HUDEP-2 (cell line): ENCODE measurements around the gene ARHGEF7.
A peak's percentile ranks its signal among the peaks of the same experiment; 100 is the strongest.

Experiments used
- DNase-seq, 76 experiments: peaks; one replicate each; lab custom pipeline; 2025; ENCODE audit not compliant: unreplicated experiment in 76 of 76; lab: John Stamatoyannopoulos, UW

The ARHGEF7 gene

GRCh38 chr13:111166882-111167675 is 52.0 kb downstream of the ARHGEF7 start:
- DNase-seq: peak in 5 of 76 experiments; percentile 2 to 39 (median 14)

- DNase-seq: no peak
Measured at GRCh38 chr13:111168107-111168506, 53.0 kb downstream of the ARHGEF7 start.

- no peak for DNase-seq
Measured at GRCh38 chr13:111171112-111171511, 56.0 kb downstream of the ARHGEF7 start.

DNA sequence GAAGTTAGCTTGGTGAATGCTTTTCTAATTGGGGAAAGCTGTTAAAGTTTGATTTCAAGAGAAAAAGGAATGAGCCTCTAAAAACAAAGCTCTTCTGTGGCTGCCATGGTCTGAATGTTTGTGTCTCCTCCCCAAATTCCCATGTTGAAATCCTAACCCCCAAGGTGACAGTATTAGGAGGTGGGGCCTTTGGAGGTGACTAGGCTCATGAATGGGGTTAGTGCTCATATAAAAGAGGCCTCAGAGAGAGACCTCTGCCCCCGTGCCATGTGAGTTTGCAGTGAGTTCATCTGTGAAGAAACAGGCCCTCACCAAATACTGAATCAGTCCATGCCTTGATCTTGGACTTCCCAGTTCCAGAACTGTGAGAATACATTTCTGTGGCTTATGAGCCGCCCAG is 56.5 kb downstream of the ARHGEF7 start:
- DNase-seq: no peak

DNA sequence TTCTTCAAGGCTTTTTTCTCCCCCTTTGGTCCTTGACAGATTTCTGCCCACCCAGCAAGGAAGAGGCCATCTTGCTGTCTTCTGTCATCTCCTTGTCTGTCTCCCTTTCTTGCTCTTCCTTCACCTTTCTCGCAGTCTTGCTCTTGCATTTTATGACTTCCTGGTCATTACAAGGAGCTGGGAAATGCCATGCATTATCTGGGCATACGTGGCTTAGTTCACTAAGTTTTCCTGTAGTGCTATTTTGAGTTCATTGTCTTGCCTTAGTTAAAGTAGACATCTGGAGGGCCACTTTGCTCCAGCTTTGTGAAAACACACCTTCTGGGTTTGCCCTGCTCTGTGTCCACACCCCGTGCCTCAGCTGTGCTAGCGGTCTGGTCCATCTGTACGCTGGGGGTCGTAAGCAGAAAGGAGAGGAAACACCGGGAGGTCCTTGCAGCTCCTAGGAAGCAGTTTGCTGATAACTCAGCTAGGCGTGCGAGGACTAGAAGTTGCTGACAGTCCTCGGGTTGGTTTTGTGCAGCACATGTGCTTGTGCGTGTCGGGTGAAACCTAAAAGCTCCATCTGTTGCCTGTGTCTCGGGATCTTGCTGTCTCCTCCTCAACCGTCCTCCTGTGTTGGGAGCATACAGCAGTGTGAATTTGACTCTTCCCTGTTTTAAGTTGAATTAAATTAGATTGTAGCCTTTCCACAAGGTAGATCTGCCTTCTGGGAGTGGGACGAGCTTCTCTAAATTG is 59.4 kb downstream of the ARHGEF7 start:
- no peak for DNase-seq

GRCh38 chr13:111175372-111175771 is 60.3 kb downstream of the ARHGEF7 start:
- no peak for DNase-seq

DNA sequence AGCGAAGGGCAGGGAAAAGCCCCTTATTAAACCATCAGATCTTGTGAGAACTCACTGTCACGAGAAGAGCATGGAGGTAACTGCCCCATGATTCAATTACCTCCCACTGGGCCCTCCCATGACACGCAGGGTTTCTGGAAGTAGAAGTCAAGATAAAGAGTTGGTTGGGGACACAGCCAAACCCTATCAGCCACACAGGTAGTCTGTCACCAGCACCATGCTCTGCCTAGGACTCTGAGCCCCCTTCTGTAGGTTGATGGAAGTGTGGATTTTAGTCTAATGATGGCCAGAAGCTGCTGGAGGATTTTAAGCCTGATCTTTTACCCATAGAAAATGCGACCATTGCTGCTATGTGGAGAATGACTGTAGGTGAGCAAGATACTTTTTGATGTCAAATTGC is 60.8 kb downstream of the ARHGEF7 start:
- peak in 21 of 76 experiments; percentile 3 to 54 (median 17) for DNase-seq

DNA sequence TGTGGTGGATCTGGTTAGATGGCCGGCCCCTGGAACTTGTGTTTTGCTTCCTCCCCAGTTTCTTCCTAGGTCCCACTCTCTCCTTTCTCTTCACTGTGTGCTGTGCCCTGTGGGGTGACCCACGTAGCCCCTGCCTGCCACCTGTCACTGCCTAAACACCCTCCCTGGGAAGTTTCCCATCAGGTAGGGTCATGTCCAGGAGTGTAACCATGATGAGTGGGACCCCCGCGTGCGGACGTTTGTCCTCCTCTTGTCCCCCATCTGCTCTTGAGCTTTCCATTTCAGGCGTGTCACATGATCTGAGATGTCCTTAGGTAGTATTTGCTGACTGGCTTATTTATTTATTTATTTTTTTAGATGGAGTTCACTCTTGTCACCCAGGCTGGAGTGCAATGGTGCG is 61.3 kb downstream of the ARHGEF7 start:
- DNase-seq: no peak

DNA sequence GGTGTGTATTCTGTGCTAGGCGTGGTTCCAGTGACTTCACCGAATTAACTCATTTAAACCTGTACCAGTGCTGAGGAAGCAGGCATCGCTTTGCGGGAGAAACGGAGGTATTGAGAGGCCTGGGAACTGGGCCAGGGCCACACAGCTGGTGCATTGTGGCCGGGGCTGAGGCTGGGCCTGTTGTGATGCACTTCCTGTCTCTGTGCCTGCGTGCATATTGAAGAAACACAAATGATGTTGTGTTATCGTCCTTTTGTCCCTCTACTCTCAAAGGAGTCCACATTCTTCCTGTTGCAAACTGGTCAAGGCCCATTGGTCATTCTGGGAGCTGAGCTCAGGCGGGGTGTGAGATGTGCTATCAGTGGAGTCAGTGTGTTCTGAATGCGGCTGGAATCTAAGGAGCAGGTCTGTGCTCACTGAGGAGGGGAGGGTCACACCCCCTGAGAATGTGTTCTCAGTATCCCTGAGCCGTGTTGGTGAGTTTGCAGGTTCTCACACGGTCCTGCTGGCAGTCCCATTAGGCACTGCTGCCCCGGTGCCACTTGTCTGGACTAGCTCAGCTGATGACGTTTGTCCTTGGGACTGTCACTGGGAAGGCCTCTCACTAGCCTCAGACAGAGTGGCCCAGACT is 62.1 kb downstream of the ARHGEF7 start:
- DNase-seq: no peak

DNA sequence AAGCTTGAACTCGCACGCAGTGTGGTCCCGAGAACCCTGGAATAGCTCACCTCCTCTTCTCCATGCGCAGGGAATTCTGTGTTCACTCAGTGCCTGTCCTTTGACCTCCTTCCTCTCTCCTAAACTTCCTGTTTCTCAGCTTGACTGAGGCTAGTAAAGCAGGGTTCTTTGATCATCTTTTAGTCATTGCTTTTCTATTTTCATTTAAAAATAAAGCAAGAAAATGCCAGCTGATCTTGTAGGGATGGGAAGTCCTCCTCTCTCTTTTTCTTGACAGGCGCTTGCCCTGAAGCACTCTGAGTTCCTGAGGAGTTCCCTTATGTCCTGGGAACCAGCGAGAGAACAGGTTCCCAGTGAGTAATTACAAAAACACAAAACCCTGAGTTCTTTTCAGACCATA is 62.8 kb downstream of the ARHGEF7 start:
- no peak for DNase-seq

DNA sequence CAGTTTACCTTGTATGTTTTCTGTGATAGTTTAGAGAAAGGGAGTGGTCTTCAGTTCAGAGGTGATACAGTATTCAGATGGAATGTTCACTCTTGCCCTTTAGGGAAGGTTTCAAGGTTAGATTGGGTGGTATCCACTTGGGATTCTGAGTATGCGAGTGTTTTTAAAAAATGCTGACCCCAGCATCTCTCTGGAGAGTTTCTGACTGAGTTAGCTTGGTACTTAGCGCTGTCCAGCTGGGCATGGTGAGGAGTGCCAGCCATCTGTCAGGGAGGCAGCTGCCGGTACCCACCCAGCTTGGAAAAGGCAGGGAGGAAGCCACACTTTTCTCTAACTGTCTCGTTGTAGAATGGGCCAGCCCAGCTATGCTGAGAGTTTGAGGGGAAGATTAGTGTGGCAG is 63.3 kb downstream of the ARHGEF7 start:
- DNase-seq: no peak

GRCh38 chr13:111179908-111180760 is 65.0 kb downstream of the ARHGEF7 start:
- no peak for DNase-seq

DNA sequence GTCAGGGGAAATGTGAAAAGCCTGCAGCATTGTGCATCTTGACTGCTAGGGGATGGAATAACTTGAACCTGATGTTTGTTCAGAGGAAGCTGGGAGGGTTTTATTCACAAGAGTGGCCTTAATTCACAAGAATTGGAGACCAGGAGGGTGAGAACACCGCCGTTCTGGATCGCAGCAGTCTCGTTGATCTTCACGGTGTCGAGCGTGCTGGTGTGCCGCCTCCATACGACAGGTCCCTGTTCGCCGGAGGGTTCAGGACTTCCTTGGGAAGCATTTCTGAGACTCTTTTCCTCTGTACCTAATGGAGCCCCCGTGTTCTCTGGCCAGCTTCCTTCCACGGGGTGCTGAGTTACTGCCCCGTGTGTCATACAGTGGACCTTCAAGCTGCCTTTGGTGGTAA is 66.9 kb downstream of the ARHGEF7 start:
- DNase-seq: no peak

- DNase-seq: no peak
Measured at GRCh38 chr13:111183087-111183645, 68.1 kb downstream of the ARHGEF7 start.

DNA sequence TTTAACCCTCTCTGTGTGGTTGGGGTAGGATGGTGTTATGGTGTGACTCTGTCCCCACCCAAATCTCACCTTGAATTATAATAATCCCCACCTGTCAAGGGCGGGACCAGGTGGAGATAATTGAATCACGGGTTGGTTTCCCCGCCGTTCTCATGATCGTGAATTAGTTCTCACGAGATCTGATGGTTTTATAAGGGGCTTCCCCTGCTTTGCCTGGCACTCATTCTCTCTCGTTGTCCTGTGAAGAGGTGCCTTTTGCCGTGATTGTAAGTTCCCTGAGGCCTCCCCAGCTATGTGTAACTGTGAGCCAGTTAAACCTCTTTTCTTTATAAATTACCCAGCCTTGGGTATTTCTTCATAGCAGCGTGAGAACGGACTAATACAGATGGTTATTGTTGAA is 68.8 kb downstream of the ARHGEF7 start:
- no peak for DNase-seq

- no peak for DNase-seq
Measured at GRCh38 chr13:111184458-111185401, 69.6 kb downstream of the ARHGEF7 start.

- DNase-seq: no peak
Measured at GRCh38 chr13:111186305-111186935, 71.3 kb downstream of the ARHGEF7 start.

DNA sequence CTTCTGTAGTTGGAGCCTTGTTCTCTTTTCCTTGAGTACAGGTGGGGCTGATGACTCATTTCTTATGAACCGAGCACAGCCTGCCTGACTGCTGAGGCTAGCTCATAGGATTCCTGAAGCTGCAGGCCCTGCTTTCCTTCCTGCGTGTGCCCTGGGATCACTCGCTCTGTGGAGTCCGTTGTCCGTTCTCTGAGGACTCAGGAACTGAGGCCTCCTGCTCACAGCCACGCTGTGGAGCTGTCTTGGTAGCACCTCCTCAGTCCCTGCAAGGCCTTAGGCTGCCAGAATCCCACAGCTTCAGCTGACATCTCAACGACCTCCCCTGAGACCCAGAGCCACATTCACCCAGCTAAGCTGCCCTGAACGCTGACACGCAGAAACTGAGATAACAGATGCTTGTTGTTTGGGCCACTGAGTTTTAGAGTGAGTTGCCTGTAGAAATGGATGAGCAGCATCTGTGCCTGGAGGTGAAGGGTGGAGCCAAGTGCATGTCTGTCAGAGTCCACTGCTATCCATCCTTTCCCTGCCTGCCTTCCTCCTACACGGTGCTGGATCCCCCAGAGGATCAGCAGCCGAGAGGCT is 72.9 kb downstream of the ARHGEF7 start:
- no peak for DNase-seq
